Thyroid gland (tissue), 4 donors: Measurements from ENCODE around the gene CTPS1.

ENCODE experiments used
- POLR2A ChIP-seq, 2 donors: fragments of 450-650 bp; IDR thresholded peaks; one replicate each; pipeline ENCODE4 v1.6.1; 2017; ENCODE audit warnings: antibody characterized with exemption in 2 of 2, mild to moderate bottlenecking in 2 of 2, moderate library complexity in 1 of 2
- TF ChIP-seq, protein P1 (sequence below), 6 experiments: fragments of 200-600 bp in 3 of 6; fragments of 450-650 bp in 3 of 6; sonication (generic) in 3 of 6; IDR thresholded peaks; one replicate each; pipeline ENCODE4 v1.5.1; 2016 to 2019; ENCODE audit warnings: antibody characterized with exemption in 6 of 6, mild to moderate bottlenecking in 2 of 6, inconsistent platforms in 1 of 6, moderate library complexity in 1 of 6

DNA sequence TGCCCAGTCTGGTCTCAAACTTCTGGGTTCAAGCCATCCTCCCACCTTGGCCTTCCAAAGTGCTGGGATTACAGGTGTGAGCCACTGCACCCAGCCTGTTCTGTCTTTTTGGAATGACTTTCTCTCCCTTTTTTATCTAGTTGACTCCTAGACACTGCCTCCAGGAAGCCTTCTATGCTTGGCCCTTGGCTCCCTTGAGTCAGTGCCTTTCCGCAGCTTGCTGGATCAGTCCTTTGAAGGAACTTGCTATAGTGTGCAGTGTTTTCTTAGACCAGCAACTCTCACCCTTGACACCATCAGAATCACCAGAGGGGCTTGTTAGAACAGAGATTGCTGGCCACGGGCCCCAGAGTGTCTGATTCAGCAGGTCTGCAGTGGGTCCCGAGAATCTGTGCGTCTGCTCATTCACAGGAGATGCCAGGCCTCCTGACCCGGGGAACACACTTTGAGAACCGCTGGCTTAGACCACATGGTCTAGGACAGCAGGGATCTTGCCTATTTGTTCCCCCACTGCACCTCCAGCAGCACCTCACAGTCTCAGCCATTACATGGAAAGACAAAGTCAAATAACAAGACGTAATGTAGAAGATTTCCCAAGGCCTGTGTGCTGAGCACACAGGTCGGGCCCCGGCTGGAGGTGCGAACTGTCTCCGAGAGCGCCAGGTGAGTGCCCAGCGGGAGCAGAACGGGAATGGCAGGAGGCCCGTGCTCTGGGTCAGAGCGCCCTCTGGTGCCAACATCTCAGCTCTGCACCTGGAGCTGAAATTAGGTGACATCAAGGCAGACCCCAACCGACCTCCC lies 27.4 kb upstream of the CTPS1 start:
- TF ChIP-seq, protein P1, sequence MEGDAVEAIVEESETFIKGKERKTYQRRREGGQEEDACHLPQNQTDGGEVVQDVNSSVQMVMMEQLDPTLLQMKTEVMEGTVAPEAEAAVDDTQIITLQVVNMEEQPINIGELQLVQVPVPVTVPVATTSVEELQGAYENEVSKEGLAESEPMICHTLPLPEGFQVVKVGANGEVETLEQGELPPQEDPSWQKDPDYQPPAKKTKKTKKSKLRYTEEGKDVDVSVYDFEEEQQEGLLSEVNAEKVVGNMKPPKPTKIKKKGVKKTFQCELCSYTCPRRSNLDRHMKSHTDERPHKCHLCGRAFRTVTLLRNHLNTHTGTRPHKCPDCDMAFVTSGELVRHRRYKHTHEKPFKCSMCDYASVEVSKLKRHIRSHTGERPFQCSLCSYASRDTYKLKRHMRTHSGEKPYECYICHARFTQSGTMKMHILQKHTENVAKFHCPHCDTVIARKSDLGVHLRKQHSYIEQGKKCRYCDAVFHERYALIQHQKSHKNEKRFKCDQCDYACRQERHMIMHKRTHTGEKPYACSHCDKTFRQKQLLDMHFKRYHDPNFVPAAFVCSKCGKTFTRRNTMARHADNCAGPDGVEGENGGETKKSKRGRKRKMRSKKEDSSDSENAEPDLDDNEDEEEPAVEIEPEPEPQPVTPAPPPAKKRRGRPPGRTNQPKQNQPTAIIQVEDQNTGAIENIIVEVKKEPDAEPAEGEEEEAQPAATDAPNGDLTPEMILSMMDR (IDR thresholded peaks at IDR 0.05): peak; percentile 78 to 97 (median 92)
- no peak for TF ChIP-seq POLR2A (IDR thresholded peaks at IDR 0.05)
